NK-92 (cell line): ENCODE results near the gene ARPC5L.
A peak's percentile ranks its signal among the peaks of the same experiment; 100 is the strongest.
"Not testable (repeated sequence)": the region's sequence is repeated elsewhere in the genome, so short reads cannot be mapped to it uniquely, and the experiment has no call there.

ENCODE experiments used
- DNase-seq: peaks from one replicate; lab custom pipeline; 2025; ENCODE audit not compliant: unreplicated experiment; lab: John Stamatoyannopoulos, UW

The ARPC5L gene

DNA sequence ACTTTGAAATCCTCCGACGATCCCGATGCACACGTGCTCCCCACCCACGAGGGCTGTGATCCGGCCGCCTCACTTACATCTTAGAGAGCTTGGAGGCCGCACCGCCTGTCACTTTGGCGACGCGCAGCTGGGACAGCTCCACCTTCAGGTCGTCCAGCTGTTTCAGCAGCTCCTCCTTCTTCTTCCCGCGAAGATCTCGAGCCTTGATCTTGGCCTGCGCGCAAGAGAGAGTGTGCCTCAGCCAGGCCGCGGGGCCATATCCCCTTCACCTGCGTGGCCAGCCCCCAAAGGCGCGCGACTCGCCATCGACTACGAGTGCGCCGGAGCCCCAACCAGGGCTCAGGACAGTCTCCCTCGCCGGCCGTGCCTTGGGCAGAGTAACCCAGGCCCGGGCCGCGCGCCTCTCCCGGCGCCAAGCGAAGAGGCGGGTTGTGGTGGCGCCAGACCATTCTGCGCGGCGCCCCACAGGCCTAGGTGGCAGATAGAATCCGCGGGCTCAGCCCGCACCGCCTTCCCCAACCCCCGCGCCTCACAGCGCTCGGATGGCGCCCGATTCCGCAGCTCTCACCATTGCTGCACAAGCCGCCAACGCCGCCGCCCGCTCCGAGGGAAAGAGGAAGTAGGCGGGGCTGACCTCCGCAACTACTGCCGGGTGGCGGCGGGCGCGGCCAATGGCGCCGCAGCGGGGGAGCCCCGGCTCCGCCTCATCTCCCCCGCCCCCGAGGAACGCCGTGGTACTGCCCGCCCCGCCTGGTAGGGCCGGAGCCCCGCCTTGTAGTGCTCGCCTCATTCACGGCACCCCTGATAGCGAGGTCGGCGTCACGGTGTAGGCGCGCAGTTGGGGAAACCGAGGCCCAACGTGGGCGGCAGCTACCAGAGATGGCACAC lies at the start of gene ARPC5L, which contains the start of gene RPL35:
TSS of gene ARPC5L (plus strand) at position 789 of the 888 bp plus-strand sequence. CDS start 7,161 bp downstream, outside the sequence.
TSS of gene RPL35 (minus strand) at position 616 of the 888 bp plus-strand sequence. CDS start at position 571, 45 bp downstream.
- DNase-seq = peak; percentile 37

DNA sequence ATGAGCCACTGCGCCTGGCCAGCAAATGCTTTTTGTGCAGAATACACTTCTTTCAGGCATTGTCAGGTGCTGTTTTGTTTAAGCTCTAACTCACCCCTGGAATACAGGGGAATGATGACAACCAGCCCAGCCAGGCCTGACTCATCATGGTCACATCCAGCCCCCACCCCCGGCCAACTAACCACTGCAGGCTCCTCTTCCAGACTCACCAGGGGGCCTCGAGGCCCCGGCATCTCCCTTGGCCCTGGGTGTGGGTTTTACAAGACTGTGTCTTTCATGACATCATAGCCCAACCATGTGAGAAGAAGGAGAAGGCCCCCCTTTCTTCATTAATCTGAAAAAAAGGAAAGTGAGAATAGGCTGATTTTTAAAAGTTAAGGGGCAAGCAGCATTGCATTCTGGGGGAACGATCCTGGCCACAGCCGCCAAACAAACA lies 49.5 kb upstream of the ARPC5L start:
- DNase-seq = no peak

DNA sequence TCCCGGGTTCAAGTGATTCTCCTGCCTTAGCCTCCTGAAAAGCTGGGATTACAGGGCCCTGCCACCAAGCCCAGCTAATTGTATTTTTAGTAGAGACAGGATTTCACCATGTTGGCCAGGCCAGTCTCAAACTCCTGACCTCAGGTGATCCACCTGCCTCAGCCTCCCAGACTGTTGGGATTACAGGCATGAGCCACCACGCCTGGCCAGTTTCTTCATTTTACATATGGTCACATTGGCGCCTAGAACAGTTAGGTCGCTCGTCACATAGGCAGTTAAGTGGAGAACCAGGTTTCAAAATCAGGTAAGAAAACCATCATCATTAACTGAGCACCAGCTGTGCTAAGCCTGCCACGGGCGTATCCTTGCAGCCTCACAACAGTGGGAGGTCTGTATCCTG lies 48.9 kb upstream of the ARPC5L start:
- DNase-seq = no peak

DNA sequence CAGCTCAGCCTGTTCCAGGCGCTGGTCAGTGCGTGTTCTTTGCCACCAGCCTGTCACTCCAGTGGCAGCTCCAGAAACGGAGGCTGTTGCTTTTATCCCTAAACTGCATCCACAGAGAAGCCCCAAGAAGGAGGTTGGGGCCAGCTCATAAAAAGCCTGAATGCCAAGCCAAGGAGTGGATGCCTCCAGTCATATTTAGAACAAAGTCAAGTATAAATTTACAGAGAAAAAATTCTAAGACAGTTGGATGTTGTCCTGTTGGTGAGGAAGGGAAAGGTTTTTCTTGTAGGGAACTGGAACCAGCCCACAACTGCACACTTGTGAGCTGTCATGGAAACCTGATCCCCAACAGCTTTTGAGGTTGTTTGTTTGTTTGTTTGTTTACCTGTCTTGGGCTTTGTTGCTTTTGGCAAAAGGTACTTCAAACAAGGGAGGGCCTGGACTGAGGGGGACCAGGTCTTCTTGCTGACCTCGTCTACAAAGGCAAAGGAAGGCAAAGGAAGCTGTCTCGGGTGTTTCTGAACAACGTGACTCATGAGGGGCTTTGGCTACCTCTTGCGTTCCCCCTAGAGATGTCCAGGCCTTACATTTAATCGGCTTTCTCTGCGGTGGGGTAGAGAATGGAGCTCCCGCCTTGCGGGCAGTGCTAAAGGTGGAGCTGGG lies 48.3 kb upstream of the ARPC5L start:
- DNase-seq = no peak

DNA sequence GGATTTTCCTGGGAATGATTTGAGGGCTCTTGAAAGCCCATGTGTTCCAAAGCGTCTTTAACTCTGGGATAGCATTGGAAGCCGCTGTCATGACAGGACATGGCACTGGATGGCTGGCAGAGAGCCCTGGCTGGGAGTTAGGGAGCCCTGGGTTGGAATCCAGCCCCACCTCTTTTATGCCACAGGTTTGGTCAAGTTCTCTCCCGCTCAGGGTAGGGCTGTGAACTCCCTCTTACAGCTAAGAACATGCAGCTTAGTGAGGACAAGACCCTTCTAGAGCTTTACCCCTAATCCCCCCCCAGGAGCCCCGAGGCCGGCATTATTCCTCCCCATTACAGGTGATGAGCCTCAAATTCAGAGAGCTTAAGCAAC lies 47.8 kb upstream of the ARPC5L start:
- no peak for DNase-seq

DNA sequence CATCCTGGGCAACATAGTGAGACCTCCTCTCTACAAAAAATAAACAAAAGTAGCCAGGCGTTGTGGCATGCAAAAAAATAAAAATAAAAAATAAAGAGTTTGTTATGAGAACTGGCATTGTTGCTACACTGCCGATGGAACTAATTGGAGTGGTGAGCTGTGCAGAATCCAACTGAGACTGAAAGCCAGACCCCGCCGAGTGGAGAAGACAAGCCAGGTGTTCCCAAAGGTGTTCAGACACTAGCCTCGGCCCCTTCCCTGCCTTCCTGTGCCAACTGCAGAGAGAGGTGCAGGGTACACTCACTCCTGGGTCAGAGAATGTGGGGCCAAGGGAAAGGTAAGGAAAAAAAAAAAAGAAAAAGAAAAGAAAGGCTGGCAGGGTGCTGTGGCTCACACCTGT lies 46.3 kb upstream of the ARPC5L start:
- no peak for DNase-seq

DNA sequence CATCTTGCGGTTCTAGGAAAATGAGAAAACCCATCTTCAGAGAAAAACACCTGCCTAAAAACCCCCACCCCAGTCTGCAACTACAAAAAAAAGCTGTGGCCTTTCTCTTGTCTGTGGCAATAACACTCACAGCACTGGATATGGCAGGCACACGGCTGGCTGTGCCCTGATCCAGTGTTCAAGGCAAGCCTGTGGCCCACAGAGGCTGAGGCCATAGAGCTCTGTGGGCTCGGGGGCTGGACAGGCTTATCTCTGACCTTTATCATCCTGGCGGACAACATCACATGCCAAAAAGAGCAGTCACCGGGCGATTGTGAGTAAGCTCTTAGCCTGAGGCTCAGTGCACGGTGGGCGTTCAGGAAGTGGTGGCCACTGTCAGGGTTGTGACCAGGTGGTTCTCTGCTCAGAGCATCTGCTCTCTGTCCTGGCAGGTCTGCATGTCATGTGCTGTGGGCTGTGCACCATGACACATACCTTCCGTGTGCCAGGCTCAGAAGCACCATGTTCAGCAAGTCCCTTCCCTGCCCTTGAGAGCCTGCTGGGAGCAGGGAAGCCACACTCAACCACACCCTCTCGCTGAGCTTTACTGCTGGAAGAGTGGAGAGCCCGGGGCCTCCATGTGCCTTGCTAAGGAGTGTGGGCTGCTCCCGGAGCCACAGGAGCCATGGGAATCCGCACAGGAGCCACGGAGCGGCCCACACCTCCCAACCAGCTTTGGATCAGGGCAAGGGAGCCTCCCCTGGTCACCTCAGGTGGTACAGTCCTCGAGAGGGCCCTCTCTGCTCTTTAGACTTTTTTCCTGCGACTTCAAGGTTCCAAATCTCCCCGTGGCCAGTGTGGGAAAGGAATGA lies 43.3 kb upstream of the ARPC5L start:
- no peak for DNase-seq

DNA sequence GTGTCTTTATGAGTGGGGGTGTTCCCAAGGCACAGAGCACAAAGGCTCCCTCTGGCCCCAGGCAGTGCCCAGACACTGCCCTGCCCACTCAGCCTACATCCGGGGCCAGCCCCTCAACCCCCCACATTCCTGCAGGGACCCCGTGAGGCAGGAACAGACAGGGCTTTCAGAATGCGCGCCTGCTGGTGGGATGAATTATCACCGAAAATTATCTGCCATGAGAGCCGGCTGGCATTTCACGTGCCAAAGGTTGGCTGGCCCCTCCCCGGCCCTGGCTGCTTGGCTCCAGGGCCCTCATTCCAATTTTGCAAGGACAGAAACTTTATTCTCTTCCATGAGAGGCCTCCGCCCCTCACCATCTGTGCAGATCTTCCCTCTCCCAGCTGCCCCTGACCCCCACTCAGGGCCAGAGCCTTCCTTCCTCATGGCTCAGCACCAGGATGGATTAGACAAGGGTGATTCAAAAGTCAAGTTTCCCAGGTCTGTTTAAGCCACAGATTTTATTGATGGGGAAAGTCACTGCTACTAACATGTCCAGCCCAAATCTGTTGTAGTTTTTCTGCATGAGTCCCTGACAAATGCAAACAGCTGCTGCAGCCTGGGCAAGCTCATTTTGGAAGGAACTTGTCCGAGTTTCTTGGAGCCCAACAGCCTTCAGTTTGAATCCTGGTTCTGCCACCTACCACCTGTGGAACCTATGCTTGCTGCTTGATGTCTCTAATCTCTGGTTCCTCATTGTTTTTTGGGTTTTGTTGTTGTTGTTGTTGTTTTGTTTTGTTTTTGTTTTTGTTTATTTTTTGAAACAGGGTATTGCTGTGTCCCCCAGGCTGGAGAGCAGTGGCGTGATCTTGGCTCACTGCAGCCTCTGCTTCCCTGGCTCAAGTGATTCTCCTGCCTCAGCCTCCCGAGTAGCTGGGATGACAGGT lies 41.0 kb upstream of the ARPC5L start:
- no peak for DNase-seq

DNA sequence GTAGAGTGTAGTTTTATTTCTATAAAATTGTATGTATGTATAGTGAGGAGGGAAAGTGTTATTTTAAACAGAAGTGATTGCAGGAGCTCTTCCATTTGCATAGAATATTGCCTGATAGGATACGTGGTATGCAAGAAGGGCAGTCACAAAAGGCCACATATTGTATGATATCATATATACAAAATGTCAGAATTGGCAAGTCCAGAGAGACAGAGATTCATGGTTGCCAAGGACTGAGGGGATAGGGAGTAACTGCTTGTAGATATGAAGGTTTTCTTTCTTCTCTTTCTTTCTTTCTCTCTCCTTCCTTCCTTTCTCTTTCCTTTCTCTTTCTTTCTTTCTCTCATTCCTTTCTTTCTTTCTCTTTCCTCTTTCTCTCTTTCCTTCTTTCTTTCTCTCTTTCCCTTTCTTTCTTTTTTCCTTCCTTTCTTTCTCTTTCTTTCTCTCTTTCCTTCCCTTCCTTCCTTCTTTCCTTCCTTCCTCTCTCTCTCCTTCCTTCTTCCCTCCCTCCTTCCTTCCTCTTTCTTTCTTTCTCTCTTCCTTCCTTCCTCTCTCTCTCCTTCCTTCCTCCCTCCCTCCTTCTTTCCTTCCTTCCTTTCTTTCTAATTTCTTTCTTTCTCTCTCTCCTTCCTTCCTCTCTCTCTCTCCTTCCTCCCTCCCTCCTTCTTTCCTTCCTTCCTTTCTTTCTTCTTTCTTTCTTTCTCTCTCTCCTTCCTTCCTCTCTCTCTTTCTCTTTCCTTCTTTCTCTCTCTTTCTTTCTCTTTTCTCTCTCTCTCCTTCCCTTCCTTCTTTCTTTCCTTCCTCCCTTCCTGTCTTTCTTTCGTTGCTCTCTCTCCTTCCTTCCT lies 33.2 kb upstream of the ARPC5L start:
- DNase-seq = no peak

DNA sequence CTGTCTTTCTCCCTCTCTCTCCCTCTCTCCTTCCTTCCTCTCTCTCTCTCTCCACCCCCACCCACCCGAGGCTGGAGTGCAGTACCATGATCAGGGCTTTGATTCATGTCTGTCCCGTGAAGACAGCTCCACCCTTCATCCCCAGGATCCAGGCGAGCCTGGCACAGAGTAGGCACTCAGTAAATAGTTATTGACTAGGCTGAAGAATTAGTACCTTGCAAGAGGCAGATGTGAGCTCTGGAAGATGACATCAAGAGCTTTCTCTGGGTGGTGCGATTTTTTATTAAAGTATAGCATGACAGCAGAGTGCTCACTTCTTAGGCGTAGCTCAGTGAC lies 32.6 kb upstream of the ARPC5L start:
- DNase-seq = no peak

DNA sequence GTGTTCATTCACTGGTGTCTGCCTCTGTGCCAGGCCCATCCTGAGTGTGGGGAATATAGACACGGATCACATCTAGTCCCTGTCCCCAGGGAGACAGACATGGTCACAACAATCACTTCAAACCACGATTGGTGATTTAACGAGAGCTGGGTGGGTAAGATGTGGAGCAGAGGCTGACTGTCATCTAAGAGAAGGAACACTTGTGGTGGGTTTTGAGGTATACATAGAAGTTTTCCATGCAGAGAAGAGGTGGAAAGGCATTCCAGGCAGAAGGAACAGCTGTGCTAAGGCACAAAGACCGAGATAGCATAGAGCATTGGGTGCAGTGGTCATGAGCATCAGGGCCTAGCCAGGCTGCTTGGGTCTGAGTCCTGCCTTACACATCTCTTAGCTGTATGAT lies 31.3 kb upstream of the ARPC5L start:
- no peak for DNase-seq

DNA sequence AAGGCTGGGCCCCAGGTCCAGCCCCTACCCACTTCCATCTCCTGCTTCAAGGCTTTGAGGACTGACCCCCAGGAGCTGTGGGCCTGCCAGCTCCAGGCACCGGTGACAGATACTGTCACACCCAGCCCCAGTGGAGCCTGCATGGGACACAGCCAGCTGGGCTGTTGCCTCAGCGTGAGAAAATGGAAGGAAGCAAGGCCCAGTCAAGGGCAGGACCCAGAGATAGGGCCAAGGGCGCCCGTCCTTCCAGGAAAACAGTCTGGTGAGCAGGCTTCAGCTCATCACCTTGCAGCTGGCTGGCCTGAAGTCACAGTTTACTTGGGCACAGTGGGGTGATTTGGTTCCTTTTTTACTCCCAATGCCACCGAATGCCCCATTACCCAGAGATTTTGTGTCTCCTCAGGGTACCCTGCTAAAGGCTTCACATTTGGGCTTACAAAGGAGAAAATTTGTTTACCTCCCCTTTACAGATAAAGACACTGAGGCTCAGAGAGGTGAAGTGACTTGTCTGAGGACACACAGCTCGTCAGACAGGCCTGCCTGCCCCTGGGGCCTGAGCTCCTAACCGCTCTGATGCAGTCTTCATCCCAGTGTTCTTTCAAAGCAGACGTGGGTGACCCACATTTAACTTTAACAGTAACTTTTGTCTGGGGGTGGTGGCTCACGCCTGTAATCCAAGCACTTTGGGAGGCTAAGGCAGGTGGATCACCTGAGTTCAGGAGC lies 30.1 kb upstream of the ARPC5L start:
- no peak for DNase-seq

DNA sequence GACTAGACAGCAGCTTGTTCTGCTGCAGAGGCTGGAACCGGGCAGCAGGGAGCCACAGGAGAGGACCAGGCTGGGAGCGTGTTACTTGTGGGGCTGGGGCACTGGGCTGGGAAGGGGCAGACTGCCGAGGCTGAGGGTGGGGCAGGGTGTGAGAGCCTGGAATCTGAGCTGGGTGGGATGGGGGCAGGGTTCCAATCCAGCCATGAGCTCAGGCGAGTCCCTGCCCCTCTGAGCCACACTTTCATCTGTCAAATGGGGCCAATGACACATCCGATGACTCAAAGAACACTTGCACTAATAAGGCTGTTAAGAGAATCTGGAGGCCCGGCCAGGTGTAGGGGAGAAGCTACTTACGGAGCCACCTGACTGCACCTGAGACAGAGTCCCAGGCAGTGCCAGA lies 27.3 kb upstream of the ARPC5L start:
- DNase-seq = no peak

DNA sequence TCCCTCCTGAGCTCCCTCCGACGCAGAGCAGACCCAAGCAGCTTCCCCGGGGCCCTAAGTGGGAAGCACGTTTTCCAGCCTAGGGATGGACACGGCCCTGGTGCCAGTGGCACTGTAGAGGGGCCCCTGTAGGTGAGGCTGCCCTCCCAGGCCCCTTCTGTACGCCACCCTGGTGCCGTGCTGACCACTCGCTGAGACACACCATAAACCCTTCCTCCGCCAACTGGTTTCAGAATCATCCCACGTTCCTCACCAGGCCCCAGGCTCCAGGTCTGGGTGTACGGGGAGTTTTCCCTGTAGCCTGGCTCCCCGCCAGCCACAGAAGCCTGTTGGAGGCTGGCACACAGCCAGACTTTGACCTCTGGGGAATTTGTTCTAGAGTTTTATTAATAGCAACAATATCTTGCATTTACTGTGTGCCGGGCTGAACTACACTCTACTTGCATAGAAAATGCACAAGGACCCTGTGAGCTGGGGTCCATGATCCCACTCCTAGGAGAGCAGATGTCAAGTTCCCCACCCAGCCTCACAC lies 26.8 kb upstream of the ARPC5L start:
- DNase-seq = no peak

DNA sequence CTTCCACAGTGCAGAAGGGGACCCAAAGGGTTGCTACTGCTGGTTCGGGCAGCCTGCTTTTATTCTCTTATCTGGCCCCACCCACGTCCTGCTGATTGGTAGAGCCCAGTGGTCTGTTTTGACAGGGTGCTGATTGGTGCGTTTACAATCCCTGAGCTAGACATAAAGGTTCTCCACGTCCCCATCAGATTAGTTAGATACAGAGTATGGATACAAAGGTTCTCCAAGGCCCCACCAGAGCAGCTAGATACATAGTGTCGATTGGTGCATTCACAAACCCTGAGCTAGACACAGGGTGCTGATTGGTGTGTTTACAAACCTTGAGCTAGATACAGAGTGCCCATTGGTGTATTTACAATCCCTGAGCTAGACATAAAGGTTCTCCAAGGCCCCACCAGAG lies 23.8 kb upstream of the ARPC5L start:
- not testable (repeated sequence) for DNase-seq

DNA sequence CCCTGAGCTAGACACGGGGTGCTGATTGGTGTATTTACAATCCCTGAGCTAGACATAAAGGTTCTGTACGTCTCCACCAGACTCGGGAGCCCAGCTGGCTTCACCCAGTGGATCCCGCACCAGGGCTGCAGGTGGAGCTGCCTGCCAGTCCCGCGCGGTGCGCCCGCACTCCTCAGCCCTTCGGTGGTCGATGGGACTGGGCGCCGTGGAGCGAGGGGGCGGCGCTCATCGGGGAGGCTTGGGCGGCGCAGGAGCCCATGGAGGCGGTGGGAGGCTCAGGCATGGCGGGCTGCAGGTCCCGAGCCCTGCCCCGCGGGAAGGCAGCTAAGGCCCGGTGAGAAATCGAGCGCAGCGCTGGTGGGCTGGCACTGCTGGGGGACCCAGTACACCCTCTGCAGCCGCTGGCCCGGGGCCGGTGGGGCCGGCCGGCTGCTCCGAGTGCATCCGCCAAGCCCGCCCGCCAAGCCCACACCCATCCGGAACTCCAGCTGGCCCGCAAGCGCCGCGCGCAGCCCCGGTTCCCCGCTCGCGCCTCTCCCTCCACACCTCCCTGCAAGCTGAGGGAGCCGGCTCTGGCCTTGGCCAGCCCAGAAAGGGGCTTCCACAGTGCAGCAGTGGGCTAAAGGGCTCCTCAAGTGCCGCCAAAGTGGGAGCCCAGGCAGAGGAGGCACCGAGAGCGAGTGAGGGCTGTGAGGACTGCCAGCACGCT lies 23.2 kb upstream of the ARPC5L start:
- DNase-seq = not testable (repeated sequence)

DNA sequence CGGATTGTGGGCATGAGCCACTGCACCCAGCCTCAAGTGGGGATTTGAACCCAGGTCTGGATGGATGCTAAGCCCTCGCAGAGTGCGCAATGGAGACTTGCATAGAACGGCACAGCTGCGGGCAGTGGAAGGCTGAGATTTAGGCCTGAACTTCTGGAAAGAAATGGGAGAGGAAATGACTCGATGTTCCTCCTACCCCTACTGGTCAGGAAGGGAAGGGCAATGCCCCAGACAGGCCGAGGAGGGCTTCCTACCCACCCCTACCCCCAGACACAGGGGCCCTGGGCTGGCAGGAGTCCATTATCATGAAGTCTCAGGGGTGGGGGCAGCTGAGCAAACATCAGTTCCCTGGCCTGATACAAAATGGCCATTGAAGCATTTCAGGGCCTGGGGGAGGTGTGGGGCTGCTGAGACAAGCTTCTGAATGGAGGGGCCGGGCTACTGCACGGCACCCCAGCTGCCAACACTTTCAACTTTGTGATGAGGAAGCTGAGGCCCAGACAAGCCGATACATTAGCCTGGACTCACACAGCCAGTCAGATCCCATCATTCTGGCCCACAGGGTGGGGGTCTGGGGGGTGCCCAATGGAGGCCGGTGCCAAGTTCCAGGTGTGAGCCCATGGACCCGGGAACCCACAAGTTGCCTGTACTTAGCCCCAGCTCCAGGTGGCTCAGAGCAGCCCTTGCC lies 22.2 kb upstream of the ARPC5L start:
- no peak for DNase-seq
